GM23338 (cell line): ENCODE data around the gene TMEM163. TPM values are rescaled to one million over a fixed set of nuclear protein-coding genes. Genes with fewer than 3 reads are reported as not detected.

Experiments
- ATAC-seq: fragments of 200-7000 bp; cut with Tn5 transposase; 3 replicates; pipeline ENCODE4 v1.9.1; 2020
- DNase-seq: peaks from one replicate; pipeline ENCODE4 v3.0.0-alpha.2; 2015; ENCODE audit warnings: low spot score
- H2AFZ ChIP-seq: fragments of 200-600 bp; sonication (generic); 2 replicates; pipeline ENCODE4 v1.8.0; 2016; ENCODE audit warnings: antibody characterized with exemption, mild to moderate bottlenecking, moderate library complexity
- H3F3A ChIP-seq: fragments of 200-600 bp; sonication (generic); replicated peaks from 2 replicates; pipeline ENCODE4 v1.8.0; 2017; ENCODE audit warnings: antibody characterized with exemption, mixed run types, low read depth
- H3K27ac ChIP-seq: fragments of 200-600 bp; sonication (generic); 2 replicates; pipeline ENCODE4 v1.6.1; 2016; ENCODE audit warnings: low read depth
- H3K27me3 ChIP-seq: fragments of 200-600 bp; sonication (generic); 2 replicates; pipeline ENCODE4 v1.8.0; 2016; ENCODE audit warnings: mild to moderate bottlenecking, mixed run types, moderate library complexity; ENCODE audit not compliant: insufficient read depth
- H3K36me3 ChIP-seq: fragments of 200-600 bp; sonication (generic); 2 replicates; pipeline ENCODE4 v1.8.0; 2016; ENCODE audit warnings: mild to moderate bottlenecking; ENCODE audit not compliant: insufficient read depth
- H3K4me1 ChIP-seq: fragments of 200-600 bp; sonication (generic); 2 replicates; pipeline ENCODE4 v1.8.0; 2016; ENCODE audit warnings: mild to moderate bottlenecking, moderate library complexity; ENCODE audit not compliant: insufficient read depth
- H3K4me2 ChIP-seq: fragments of 200-600 bp; sonication (generic); 2 replicates; pipeline ENCODE4 v1.7.1; 2017; ENCODE audit warnings: mixed run types
- H3K4me3 ChIP-seq: fragments of 200-600 bp; sonication (generic); 2 replicates; pipeline ENCODE4 v1.6.1; 2016; ENCODE audit warnings: mixed run types
- H3K79me2 ChIP-seq: fragments of 200-600 bp; sonication (generic); replicated peaks from 2 replicates; pipeline ENCODE4 v1.8.0; 2017; ENCODE audit warnings: mild to moderate bottlenecking; ENCODE audit not compliant: insufficient read depth
- H3K9me2 ChIP-seq: fragments of 200-600 bp; sonication (generic); 2 replicates; pipeline ENCODE4 v1.8.0; 2017; ENCODE audit not compliant: insufficient read depth
- H4K20me1 ChIP-seq: fragments of 200-600 bp; sonication (generic); replicated peaks from 2 replicates; pipeline ENCODE4 v1.8.0; 2017; ENCODE audit warnings: mild to moderate bottlenecking; ENCODE audit not compliant: insufficient read depth
- H3K27ac Mint-ChIP-seq: 2 replicates; pipeline ENCODE4 v1.8.0; 2020; ENCODE audit warnings: inconsistent platforms, mild to moderate bottlenecking, moderate library complexity, mixed read lengths
- H3K27me3 Mint-ChIP-seq: 3 replicates; pipeline ENCODE4 v1.8.0; 2022; ENCODE audit warnings: low read depth, mild to moderate bottlenecking, moderate library complexity, mixed read lengths, inconsistent platforms; ENCODE audit not compliant: insufficient read depth, poor library complexity
- H3K36me3 Mint-ChIP-seq: 3 replicates; pipeline ENCODE4 v1.8.0; 2021; ENCODE audit warnings: low read depth, mild to moderate bottlenecking, inconsistent platforms, moderate library complexity, mixed read lengths
- H3K4me1 Mint-ChIP-seq: 3 replicates; pipeline ENCODE4 v1.8.0; 2020; ENCODE audit warnings: mild to moderate bottlenecking, inconsistent platforms, mixed read lengths
- H3K4me3 Mint-ChIP-seq: 3 replicates; pipeline ENCODE4 v1.8.0; 2021; ENCODE audit warnings: moderate library complexity, mild to moderate bottlenecking, inconsistent platforms, mixed read lengths
- H3K9me3 Mint-ChIP-seq: 3 replicates; pipeline ENCODE4 v1.8.0; 2020; ENCODE audit warnings: moderate library complexity, mild to moderate bottlenecking, inconsistent platforms, mixed read lengths
- CREB1 ChIP-seq: fragments of 250-450 bp; sonication (Bioruptor Pico); IDR thresholded peaks from 2 replicates; pipeline ENCODE4 v1.5.0; 2020; ENCODE audit warnings: low read depth, mild to moderate bottlenecking, moderate library complexity
- CTCF ChIP-seq, 2 experiments: fragments of 200-600 bp in 1 of 2; sonication (generic) in 1 of 2; conservative IDR thresholded peaks; 2 replicates each; pipeline versions ENCODE4 v1.5.1 to v1.6.1; 2016 to 2017; ENCODE audit warnings: antibody characterized with exemption in 2 of 2, low read depth in 2 of 2, mild to moderate bottlenecking in 2 of 2, moderate library complexity in 1 of 2
- ETS1 ChIP-seq: IDR thresholded peaks from 2 replicates; pipeline ENCODE4 v1.6.1; 2016; ENCODE audit warnings: antibody characterized with exemption
- EZH2 ChIP-seq: fragments of 200-600 bp; sonication (generic); IDR thresholded peaks from one replicate; pipeline ENCODE4 v1.8.0; 2017; ENCODE audit warnings: antibody characterized with exemption, mild to moderate bottlenecking, low read depth; ENCODE audit not compliant: unreplicated experiment
- EZH2phosphoT487 ChIP-seq: fragments of 200-600 bp; sonication (generic); IDR thresholded peaks from one replicate; pipeline ENCODE4 v1.8.1; 2018; ENCODE audit warnings: antibody characterized with exemption; ENCODE audit not compliant: unreplicated experiment
- JUNB ChIP-seq: IDR thresholded peaks from one replicate; pipeline ENCODE4 v1.6.1; 2016; ENCODE audit warnings: antibody characterized with exemption; ENCODE audit not compliant: unreplicated experiment
- NANOG ChIP-seq: IDR thresholded peaks from 2 replicates; pipeline ENCODE4 v1.6.1; 2016; ENCODE audit warnings: antibody characterized with exemption, borderline replicate concordance
- POLR2AphosphoS5 ChIP-seq: IDR thresholded peaks from 2 replicates; pipeline ENCODE4 v1.6.1; 2016; ENCODE audit warnings: antibody characterized with exemption, low read depth
- REST ChIP-seq: IDR thresholded peaks from one replicate; pipeline ENCODE4 v1.6.1; 2018; ENCODE audit warnings: antibody characterized with exemption; ENCODE audit not compliant: unreplicated experiment
- STAT1 ChIP-seq: IDR thresholded peaks from one replicate; pipeline ENCODE4 v1.6.1; 2016; ENCODE audit warnings: antibody characterized with exemption; ENCODE audit not compliant: unreplicated experiment
- ZNF114 ChIP-seq: fragments of 250-450 bp; sonication (Bioruptor Pico); IDR thresholded peaks from 2 replicates; pipeline ENCODE4 v1.5.0; 2020; ENCODE audit warnings: mild to moderate bottlenecking, moderate library complexity
- ZNF331 ChIP-seq: fragments of 250-450 bp; sonication (Bioruptor Pico); IDR thresholded peaks from 2 replicates; pipeline ENCODE4 v1.5.0; 2020; ENCODE audit warnings: low read depth, mild to moderate bottlenecking, moderate library complexity
- polyA plus RNA-seq: library from polyadenylated mRNA; unstranded; fragments of >200 nt; fragmentation: Nextera tagmentation; extraction: Ambion mirVana; gene quantifications from 2 replicates; pipeline ENCODE4 v1.2.1, GENCODE V29; 2016
- total RNA-seq: library from RNA; depleted of rRNA; stranded (reverse); fragments of >200 nt; shearing (Covaris generic); gene quantifications from 2 replicates; pipeline ENCODE4 v1.2.3, GENCODE V29; 2014

TMEM163 gene
- total and polyA plus RNA-seq, 2 experiments from 2014 or later, result 1.1 to 1.8 TPM

- TF ChIP-seq REST (no peak), EZH2 (no peak), JUNB (no peak)
These were observed 75.9 kb downstream of the TMEM163 start (continued) for GRCh38 chr2:134642938-134643337.

- DNase-seq (no peak), ATAC-seq (no peak)
- no peak overlapping the region for H3K27ac ChIP-seq
- H3K4me1 Mint-ChIP-seq, result no peaks in the 10 kb centered on the region
- H3K27ac Mint-ChIP-seq, result no peak overlapping the region
- no peaks in the 10 kb centered on the region for H3K9me2 ChIP-seq
- no peaks in the 10 kb centered on the region for H3K27me3 Mint-ChIP-seq
- no peak overlapping the region for H3K4me3 ChIP-seq
- no peaks in the 10 kb centered on the region for H3K36me3 ChIP-seq
- no peaks in the 10 kb centered on the region for H3F3A ChIP-seq
- H3K4me1 ChIP-seq, result no peaks in the 10 kb centered on the region
- no peaks in the 10 kb centered on the region for H4K20me1 ChIP-seq
- no peaks in the 10 kb centered on the region for H3K27me3 ChIP-seq
- H3K9me3 Mint-ChIP-seq, result no peaks in the 10 kb centered on the region
- no peak overlapping the region for H3K4me2 ChIP-seq
- no peaks in the 10 kb centered on the region for H3K36me3 Mint-ChIP-seq
- no peak overlapping the region for H2AFZ ChIP-seq
- H3K4me3 Mint-ChIP-seq, result no peak overlapping the region
- H3K79me2 ChIP-seq, result no peaks in the 10 kb centered on the region
- no peak for TF ChIP-seq JUNB
- TF ChIP-seq POLR2AphosphoS5, result no peak
- no peak for TF ChIP-seq EZH2phosphoT487
- no peak for TF ChIP-seq ZNF114
- TF ChIP-seq ETS1, result no peak
- TF ChIP-seq ZNF331, result no peak
- no peak for TF ChIP-seq CTCF (conservative IDR thresholded peaks at IDR 0.05; ENCODE audit: low read depth in 2 of 2)
- TF ChIP-seq NANOG, result no peak
- TF ChIP-seq REST, result no peak
- TF ChIP-seq CREB1, result no peak
- TF ChIP-seq STAT1, result no peak
- no peak for TF ChIP-seq EZH2
These were observed 78.3 kb downstream of the TMEM163 start for GRCh38 chr2:134640494-134640893.
